NCI-H69 (cell line): ENCODE data around the gene VEGFD.

Experiments used
- DNase-seq: peaks from one replicate; lab custom pipeline; 2025; lab: John Stamatoyannopoulos, UW

VEGFD gene

GRCh38 chrX:15384304-15384703 is at the start of gene VEGFD:
VEGFD (minus strand) TSS chrX:15384413; CDS start chrX:15383946, 467 bp downstream.
- DNase-seq = peak; percentile 7

- DNase-seq = no peak
Observed at GRCh38 chrX:15430584-15430983, 46.4 kb upstream of the VEGFD start.

- DNase-seq = no peak
Observed at GRCh38 chrX:15430076-15430475, 45.9 kb upstream of the VEGFD start.

GRCh38 chrX:15425024-15425423 is 40.8 kb upstream of the VEGFD start:
- no peak for DNase-seq

GRCh38 chrX:15418707-15419181 is 34.5 kb upstream of the VEGFD start:
- DNase-seq = no peak

GRCh38 chrX:15418041-15418706 is 34.0 kb upstream of the VEGFD start:
- no peak for DNase-seq

- no peak for DNase-seq
Observed at GRCh38 chrX:15416133-15416993, 32.1 kb upstream of the VEGFD start.

GRCh38 chrX:15413101-15413500 is 28.9 kb upstream of the VEGFD start:
- DNase-seq = no peak

GRCh38 chrX:15410947-15411346 is 26.7 kb upstream of the VEGFD start:
- no peak for DNase-seq

- DNase-seq = no peak
Observed at GRCh38 chrX:15410430-15410829, 26.2 kb upstream of the VEGFD start.

GRCh38 chrX:15405846-15406245 is 21.6 kb upstream of the VEGFD start:
- peak; percentile 20 for DNase-seq

- DNase-seq = no peak
Observed at GRCh38 chrX:15404401-15405096, 20.3 kb upstream of the VEGFD start.

- no peak for DNase-seq
Observed at GRCh38 chrX:15401378-15401777, 17.2 kb upstream of the VEGFD start.

GRCh38 chrX:15399962-15400391 is 15.8 kb upstream of the VEGFD start:
- DNase-seq = no peak

- DNase-seq = no peak
Observed at GRCh38 chrX:15398874-15399273, 14.7 kb upstream of the VEGFD start.

GRCh38 chrX:15395789-15396188 is 11.6 kb upstream of the VEGFD start:
- no peak for DNase-seq

- DNase-seq = no peak
Observed at GRCh38 chrX:15391850-15392249, 7.6 kb upstream of the VEGFD start.

GRCh38 chrX:15382813-15383212 is 1.4 kb downstream of the VEGFD start:
- DNase-seq = peak; percentile 22

GRCh38 chrX:15376956-15377355 is 7.3 kb downstream of the VEGFD start:
- DNase-seq = no peak

- DNase-seq = no peak
Observed at GRCh38 chrX:15373976-15374375, 10.2 kb downstream of the VEGFD start.

- no peak for DNase-seq
Observed at GRCh38 chrX:15366506-15367352, 17.5 kb downstream of the VEGFD start.

GRCh38 chrX:15359701-15360100 is 24.5 kb downstream of the VEGFD start:
- DNase-seq = no peak
